ENCODE measurements around the gene MED13L. TPM values are rescaled to one million over a fixed set of nuclear protein-coding genes. Genes with fewer than 3 reads are reported as not detected.

The MED13L gene
- total RNA-seq, 1 donor from 2014 or later = 179 TPM

DNA sequence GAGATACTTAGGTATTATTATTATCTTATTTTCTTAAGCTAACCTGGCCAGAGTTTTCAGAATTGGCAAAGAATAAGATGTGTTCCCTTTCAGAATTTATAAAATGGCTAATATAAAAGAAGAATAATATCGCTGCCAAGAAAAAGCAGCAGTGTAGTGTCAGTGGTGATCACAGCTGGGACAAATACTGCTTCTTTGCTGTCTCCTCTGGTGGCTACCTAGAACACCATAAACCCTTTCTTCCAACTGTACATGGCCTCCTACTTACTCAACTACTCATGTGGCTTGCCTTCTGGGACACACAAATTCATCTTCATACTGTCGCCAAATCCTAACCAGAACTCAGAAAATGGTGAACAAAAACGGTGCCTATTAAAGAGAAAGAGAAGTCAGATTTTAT is 72.7 kb downstream of the MED13L start:
- Histone ChIP-seq H3K36me3 (ENCODE audit: control insufficient read depth in 3 of 3, insufficient read depth in 3 of 3, low read length in 3 of 3) (no peaks in the 10 kb centered on the region), H3K9ac (ENCODE audit: low read depth in 1 of 3, low read length in 3 of 3) (no peak overlapping the region), H3K9me3 (ENCODE audit: control insufficient read depth in 3 of 3, low read length in 3 of 3) (no peaks in the 10 kb centered on the region), H3K4me3 (ENCODE audit: low read length in 3 of 3) (no peak overlapping the region), H3K4me1 (ENCODE audit: control insufficient read depth in 3 of 3, insufficient read depth in 3 of 3, low read length in 3 of 3) (peaks cover 15 to 26% (median 17%) of the 10 kb centered on the region in 3 donors), H3K27me3 (ENCODE audit: control insufficient read depth in 3 of 3, insufficient read depth in 3 of 3, low read length in 3 of 3) (no peaks in the 10 kb centered on the region), H3K27ac (ENCODE audit: low read depth, low read length) (no peak overlapping the region)

DNA sequence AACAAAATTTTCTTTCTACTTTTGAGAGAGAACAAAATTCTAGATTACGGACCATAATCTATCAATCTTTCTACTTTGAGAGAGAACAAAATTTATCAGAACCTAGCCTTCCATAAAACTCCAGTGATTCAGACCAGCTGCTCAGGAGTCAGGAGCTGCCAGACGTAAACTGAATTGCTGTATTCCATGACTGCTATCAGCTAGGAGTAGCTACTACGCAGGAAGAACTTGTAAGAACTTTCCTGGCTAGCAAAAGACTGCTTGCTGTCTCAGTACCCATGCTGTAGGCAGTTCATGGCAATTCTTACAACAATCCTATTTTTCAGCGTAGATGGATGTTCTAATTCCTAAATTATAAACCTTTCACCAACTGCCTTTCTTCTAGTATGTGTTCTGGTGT is 73.3 kb downstream of the MED13L start:
- H3K27me3 ChIP-seq (ENCODE audit: control insufficient read depth in 3 of 3, insufficient read depth in 3 of 3, low read length in 3 of 3) = no peaks in the 10 kb centered on the region
- H3K4me3 ChIP-seq (ENCODE audit: low read length in 3 of 3) = no peak overlapping the region
- no peaks in the 10 kb centered on the region for H3K9me3 ChIP-seq (ENCODE audit: control insufficient read depth in 3 of 3, low read length in 3 of 3)
- H3K36me3 ChIP-seq (ENCODE audit: control insufficient read depth in 3 of 3, insufficient read depth in 3 of 3, low read length in 3 of 3) = no peaks in the 10 kb centered on the region
- H3K4me1 ChIP-seq (ENCODE audit: control insufficient read depth in 3 of 3, insufficient read depth in 3 of 3, low read length in 3 of 3) = peaks cover 13 to 20% (median 15%) of the 10 kb centered on the region in 3 donors
- no peak overlapping the region for H3K27ac ChIP-seq (ENCODE audit: low read depth, low read length)
- no peak overlapping the region for H3K9ac ChIP-seq (ENCODE audit: low read depth in 1 of 3, low read length in 3 of 3)

- H3K4me1 ChIP-seq (ENCODE audit: control insufficient read depth in 3 of 3, insufficient read depth in 3 of 3, low read length in 3 of 3) = peaks cover 21 to 26% (median 22%) of the 10 kb centered on the region in 3 donors
- H3K27ac ChIP-seq (ENCODE audit: low read depth, low read length) = no peak overlapping the region
- H3K4me3 ChIP-seq (ENCODE audit: low read length in 3 of 3) = no peak overlapping the region
- H3K36me3 ChIP-seq (ENCODE audit: control insufficient read depth in 3 of 3, insufficient read depth in 3 of 3, low read length in 3 of 3) = no peaks in the 10 kb centered on the region
- no peaks in the 10 kb centered on the region for H3K9me3 ChIP-seq (ENCODE audit: control insufficient read depth in 3 of 3, low read length in 3 of 3)
- no peaks in the 10 kb centered on the region for H3K27me3 ChIP-seq (ENCODE audit: control insufficient read depth in 3 of 3, insufficient read depth in 3 of 3, low read length in 3 of 3)
- no peak overlapping the region for H3K9ac ChIP-seq (ENCODE audit: low read depth in 1 of 3, low read length in 3 of 3)
These were observed 74.6 kb downstream of the MED13L start for GRCh38 chr12:116202940-116203339.

- Histone ChIP-seq H3K9me3 (ENCODE audit: control insufficient read depth in 3 of 3, low read length in 3 of 3) (no peaks in the 10 kb centered on the region), H3K27me3 (ENCODE audit: control insufficient read depth in 3 of 3, insufficient read depth in 3 of 3, low read length in 3 of 3) (no peaks in the 10 kb centered on the region), H3K27ac (ENCODE audit: low read depth, low read length) (no peak overlapping the region), H3K36me3 (ENCODE audit: control insufficient read depth in 3 of 3, insufficient read depth in 3 of 3, low read length in 3 of 3) (no peaks in the 10 kb centered on the region), H3K4me1 (ENCODE audit: control insufficient read depth in 3 of 3, insufficient read depth in 3 of 3, low read length in 3 of 3) (peaks cover 21 to 26% (median 22%) of the 10 kb centered on the region in 3 donors), H3K9ac (ENCODE audit: low read depth in 1 of 3, low read length in 3 of 3) (no peak overlapping the region), H3K4me3 (ENCODE audit: low read length in 3 of 3) (no peak overlapping the region)
These were observed 75.1 kb downstream of the MED13L start for GRCh38 chr12:116202433-116202832.

- Histone ChIP-seq H3K9me3 (ENCODE audit: control insufficient read depth in 3 of 3, low read length in 3 of 3) (no peaks in the 10 kb centered on the region), H3K4me1 (ENCODE audit: control insufficient read depth in 3 of 3, insufficient read depth in 3 of 3, low read length in 3 of 3) (peaks cover 25 to 26% (median 25%) of the 10 kb centered on the region in 3 donors), H3K4me3 (ENCODE audit: low read length in 3 of 3) (no peak overlapping the region), H3K27me3 (ENCODE audit: control insufficient read depth in 3 of 3, insufficient read depth in 3 of 3, low read length in 3 of 3) (no peaks in the 10 kb centered on the region), H3K9ac (ENCODE audit: low read depth in 1 of 3, low read length in 3 of 3) (no peak overlapping the region), H3K27ac (ENCODE audit: low read depth, low read length) (no peak overlapping the region), H3K36me3 (ENCODE audit: control insufficient read depth in 3 of 3, insufficient read depth in 3 of 3, low read length in 3 of 3) (no peaks in the 10 kb centered on the region)
These were observed 75.6 kb downstream of the MED13L start for GRCh38 chr12:116201908-116202307.

- H3K9me3 ChIP-seq (ENCODE audit: control insufficient read depth in 3 of 3, low read length in 3 of 3) = no peaks in the 10 kb centered on the region
- no peak overlapping the region for H3K9ac ChIP-seq (ENCODE audit: low read depth in 1 of 3, low read length in 3 of 3)
- H3K4me3 ChIP-seq (ENCODE audit: low read length in 3 of 3) = no peak overlapping the region
- no peaks in the 10 kb centered on the region for H3K27me3 ChIP-seq (ENCODE audit: control insufficient read depth in 3 of 3, insufficient read depth in 3 of 3, low read length in 3 of 3)
- no peak overlapping the region for H3K27ac ChIP-seq (ENCODE audit: low read depth, low read length)
- H3K36me3 ChIP-seq (ENCODE audit: control insufficient read depth in 3 of 3, insufficient read depth in 3 of 3, low read length in 3 of 3) = no peaks in the 10 kb centered on the region
- H3K4me1 ChIP-seq (ENCODE audit: control insufficient read depth in 3 of 3, insufficient read depth in 3 of 3, low read length in 3 of 3) = peaks cover 27 to 28% (median 27%) of the 10 kb centered on the region in 3 donors
These were observed 76.1 kb downstream of the MED13L start for GRCh38 chr12:116201359-116201758.

- Histone ChIP-seq H3K36me3 (ENCODE audit: control insufficient read depth in 3 of 3, insufficient read depth in 3 of 3, low read length in 3 of 3) (no peaks in the 10 kb centered on the region), H3K4me1 (ENCODE audit: control insufficient read depth in 3 of 3, insufficient read depth in 3 of 3, low read length in 3 of 3) (peaks cover 27 to 30% (median 28%) of the 10 kb centered on the region in 3 donors)
These were observed 76.7 kb downstream of the MED13L start for GRCh38 chr12:116200812-116201211.

GRCh38 chr12:116199160-116199706 is 78.3 kb downstream of the MED13L start:
- H3K9ac ChIP-seq (ENCODE audit: low read depth in 1 of 3, low read length in 3 of 3) = no peak overlapping the region
- peaks cover 28 to 36% (median 30%) of the 10 kb centered on the region in 3 donors for H3K4me1 ChIP-seq (ENCODE audit: control insufficient read depth in 3 of 3, insufficient read depth in 3 of 3, low read length in 3 of 3)

More at GRCh38 chr12:116200812-116201211, 76.7 kb downstream of the MED13L start:
- no peaks in the 10 kb centered on the region for H3K27me3 ChIP-seq (ENCODE audit: control insufficient read depth in 3 of 3, insufficient read depth in 3 of 3, low read length in 3 of 3)
- H3K9ac ChIP-seq (ENCODE audit: low read depth in 1 of 3, low read length in 3 of 3) = no peak overlapping the region
- no peak overlapping the region for H3K4me3 ChIP-seq (ENCODE audit: low read length in 3 of 3)
- H3K27ac ChIP-seq (ENCODE audit: low read depth, low read length) = no peak overlapping the region
- no peaks in the 10 kb centered on the region for H3K9me3 ChIP-seq (ENCODE audit: control insufficient read depth in 3 of 3, low read length in 3 of 3)

GRCh38 chr12:116196752-116197718 is 80.5 kb downstream of the MED13L start:
- Histone ChIP-seq H3K36me3 (ENCODE audit: control insufficient read depth in 3 of 3, insufficient read depth in 3 of 3, low read length in 3 of 3) (no peaks in the 10 kb centered on the region), H3K9ac (ENCODE audit: low read depth in 1 of 3, low read length in 3 of 3) (no peak overlapping the region), H3K4me3 (ENCODE audit: low read length in 3 of 3) (no peak overlapping the region), H3K27ac (ENCODE audit: low read depth, low read length) (no peak overlapping the region), H3K4me1 (ENCODE audit: control insufficient read depth in 3 of 3, insufficient read depth in 3 of 3, low read length in 3 of 3) (peaks cover 26 to 33% (median 28%) of the 10 kb centered on the region in 3 donors), H3K27me3 (ENCODE audit: control insufficient read depth in 3 of 3, insufficient read depth in 3 of 3, low read length in 3 of 3) (no peaks in the 10 kb centered on the region), H3K9me3 (ENCODE audit: control insufficient read depth in 3 of 3, low read length in 3 of 3) (no peaks in the 10 kb centered on the region)

More at GRCh38 chr12:116199160-116199706, 78.3 kb downstream of the MED13L start:
- no peak overlapping the region for H3K4me3 ChIP-seq (ENCODE audit: low read length in 3 of 3)
- no peak overlapping the region for H3K27ac ChIP-seq (ENCODE audit: low read depth, low read length)
- no peaks in the 10 kb centered on the region for H3K9me3 ChIP-seq (ENCODE audit: control insufficient read depth in 3 of 3, low read length in 3 of 3)
- no peaks in the 10 kb centered on the region for H3K27me3 ChIP-seq (ENCODE audit: control insufficient read depth in 3 of 3, insufficient read depth in 3 of 3, low read length in 3 of 3)
- H3K36me3 ChIP-seq (ENCODE audit: control insufficient read depth in 3 of 3, insufficient read depth in 3 of 3, low read length in 3 of 3) = no peaks in the 10 kb centered on the region

- Histone ChIP-seq H3K9ac (ENCODE audit: low read depth in 1 of 3, low read length in 3 of 3) (no peak overlapping the region), H3K27ac (ENCODE audit: low read depth, low read length) (no peak overlapping the region), H3K4me3 (ENCODE audit: low read length in 3 of 3) (no peak overlapping the region), H3K9me3 (ENCODE audit: control insufficient read depth in 3 of 3, low read length in 3 of 3) (no peaks in the 10 kb centered on the region), H3K27me3 (ENCODE audit: control insufficient read depth in 3 of 3, insufficient read depth in 3 of 3, low read length in 3 of 3) (no peaks in the 10 kb centered on the region), H3K36me3 (ENCODE audit: control insufficient read depth in 3 of 3, insufficient read depth in 3 of 3, low read length in 3 of 3) (no peaks in the 10 kb centered on the region), H3K4me1 (ENCODE audit: control insufficient read depth in 3 of 3, insufficient read depth in 3 of 3, low read length in 3 of 3) (peaks cover 23 to 30% (median 23%) of the 10 kb centered on the region in 3 donors)
These were observed 81.3 kb downstream of the MED13L start for GRCh38 chr12:116196226-116196625.

Data from skeletal muscle tissue (tissue), 4 donors.